Measurements from ENCODE around the gene PKD1.
"Not testable (repeated sequence)": the region's sequence is repeated elsewhere in the genome, so short reads cannot be mapped to it uniquely, and the experiment has no call there.

The PKD1 gene

DNA sequence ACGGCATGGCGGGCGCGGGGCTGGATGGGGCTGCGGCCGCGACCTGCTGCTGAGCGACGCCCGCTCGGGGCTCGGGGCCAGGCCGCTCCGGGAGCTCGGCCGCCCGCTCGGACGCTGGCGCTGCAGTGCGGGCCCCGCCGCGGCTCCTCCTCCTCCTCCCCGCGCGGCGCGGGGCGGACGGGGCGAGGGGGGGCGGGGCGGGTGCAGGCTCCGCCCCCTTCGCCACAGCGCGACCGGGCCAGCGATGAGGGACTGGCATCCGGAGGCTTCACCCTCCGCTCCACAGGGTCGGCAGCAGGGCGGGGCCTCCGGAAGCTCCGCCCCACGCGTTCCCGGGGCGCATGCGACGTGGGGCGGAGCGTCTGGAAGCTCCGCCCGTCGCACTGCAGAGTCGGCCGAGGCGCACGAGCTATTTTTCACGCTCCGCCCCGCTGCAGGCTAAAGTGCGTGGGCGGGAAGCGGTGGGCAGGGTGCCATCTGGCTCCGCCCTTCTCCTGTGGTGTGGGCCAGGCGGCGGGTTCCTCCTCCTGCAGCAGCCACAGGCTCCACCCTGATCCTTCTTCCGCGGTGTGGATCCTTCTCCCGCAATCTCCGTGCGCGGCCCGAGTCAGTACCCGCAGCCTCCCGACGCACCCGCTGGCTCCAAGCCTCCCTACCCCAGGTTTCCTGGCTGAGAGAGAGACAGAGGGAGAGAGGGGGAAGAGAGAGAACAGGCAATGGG, at the start of gene PKD1:
PKD1 (minus strand) TSS at position 129 of the 721 bp plus-strand sequence. CDS start 209 bp downstream, outside the sequence.
- peak within 1 kb of the TSS; percentile 41 for H3K4me3 ChIP-seq (ENCODE audit: low read depth, low read length)
- POLR2A ChIA-PET = interaction anchor here (0.5 to 0.8 kb wide), 3 partner anchors 15 to 171 kb away, joined by 3 to 18 read pairs (median 7); partner anchors contain the start of genes RPS2 and TRAF7
- CTCF ChIA-PET = interaction anchor here (0.7 kb wide), 1 partner anchor 15 kb away, joined by 4 read pairs; no protein-coding TSS in a partner anchor

DNA sequence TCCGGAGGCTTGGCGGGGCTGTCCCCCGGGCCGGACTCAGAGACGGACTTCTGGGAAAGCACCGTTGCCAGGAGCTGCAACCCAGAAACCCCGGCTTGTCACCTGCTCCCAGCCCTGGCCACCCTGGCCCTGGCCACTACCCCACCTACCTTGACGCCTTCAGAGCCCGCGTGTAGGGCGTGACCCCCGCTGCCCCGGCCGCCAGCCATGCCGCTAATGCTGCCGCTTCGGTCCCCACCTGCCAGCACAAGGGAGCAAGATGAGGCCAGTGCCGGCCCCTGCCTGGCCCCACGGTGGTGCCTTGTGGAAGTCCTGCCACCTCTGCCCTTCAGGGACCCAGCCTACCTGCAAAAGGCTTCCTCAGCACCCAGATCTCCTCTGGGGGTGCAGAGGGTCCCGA, 49.3 kb upstream of the PKD1 start:
- TF ChIP-seq ZFP37 (tag by site-specific recombination; IDR thresholded peaks at IDR 0.05) (no peak), ZNF350 (tag by site-specific recombination; IDR thresholded peaks at IDR 0.05) (no peak), WT1 (tag by site-specific recombination; IDR thresholded peaks at IDR 0.05) (no peak), ZNF624 (tag by site-specific recombination; IDR thresholded peaks at IDR 0.05) (no peak), ZNF24 (tag by site-specific recombination; IDR thresholded peaks at IDR 0.05) (no peak), ZNF555 (tag by site-specific recombination; conservative IDR thresholded peaks at IDR 0.05) (no peak), ZNF354C (tag by site-specific recombination; IDR thresholded peaks at IDR 0.05; ENCODE audit: borderline replicate concordance, low read depth) (no peak), ZNF629 (tag by site-specific recombination; IDR thresholded peaks at IDR 0.05) (no peak)
- TF ChIP-seq, protein P1, sequence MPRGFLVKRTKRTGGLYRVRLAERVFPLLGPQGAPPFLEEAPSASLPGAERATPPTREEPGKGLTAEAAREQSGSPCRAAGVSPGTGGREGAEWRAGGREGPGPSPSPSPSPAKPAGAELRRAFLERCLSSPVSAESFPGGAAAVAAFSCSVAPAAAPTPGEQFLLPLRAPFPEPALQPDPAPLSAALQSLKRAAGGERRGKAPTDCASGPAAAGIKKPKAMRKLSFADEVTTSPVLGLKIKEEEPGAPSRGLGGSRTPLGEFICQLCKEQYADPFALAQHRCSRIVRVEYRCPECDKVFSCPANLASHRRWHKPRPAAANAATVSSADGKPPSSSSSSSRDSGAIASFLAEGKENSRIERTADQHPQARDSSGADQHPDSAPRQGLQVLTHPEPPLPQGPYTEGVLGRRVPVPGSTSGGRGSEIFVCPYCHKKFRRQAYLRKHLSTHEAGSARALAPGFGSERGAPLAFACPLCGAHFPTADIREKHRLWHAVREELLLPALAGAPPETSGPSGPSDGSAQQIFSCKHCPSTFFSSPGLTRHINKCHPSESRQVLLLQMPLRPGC (tag by site-specific recombination; IDR thresholded peaks at IDR 0.05) = no peak
- Histone ChIP-seq H3K4me3 (ENCODE audit: low read depth, low read length) (no peak overlapping the region), H3K9me3 (ENCODE audit: control insufficient read depth, insufficient read depth, low read depth, low read length) (no peaks in the 10 kb centered on the region), H3K27ac (ENCODE audit: extremely low read depth, low read depth, low read length) (no peak overlapping the region), H3K4me1 (ENCODE audit: control insufficient read depth, insufficient read depth, low read length) (no peaks in the 10 kb centered on the region), H3K36me3 (ENCODE audit: control insufficient read depth in 2 of 2, insufficient read depth in 1 of 2, low read length in 2 of 2) (peaks cover 0 to 16% of the 10 kb centered on the region in 2 experiments; a peak in 1 of 3 replicates)
- ChIA-PET POLR2A (interaction anchor here (1.8 kb wide), 1 partner anchor 30 kb away, joined by 5 read pairs; the partner anchor contains the start of gene TRAF7), CTCF (interaction anchor here (0.7 kb wide), 1 partner anchor 12 kb away, joined by 5 read pairs; no protein-coding TSS in a partner anchor)

More for the DNA sequence above, at the start of gene PKD1:
- H3K36me3 ChIP-seq (ENCODE audit: control insufficient read depth in 2 of 2, insufficient read depth in 1 of 2, low read length in 2 of 2); H3K4me1 ChIP-seq (ENCODE audit: control insufficient read depth, insufficient read depth, low read length); H3K9me3 ChIP-seq (ENCODE audit: control insufficient read depth, insufficient read depth, low read depth, low read length): not testable (repeated sequence)
- H3K27ac ChIP-seq (ENCODE audit: extremely low read depth, low read depth, low read length) = peak within 1 kb of the TSS; percentile 62; the same call in 1 of the 2 replicates
- TF ChIP-seq, protein P2, sequence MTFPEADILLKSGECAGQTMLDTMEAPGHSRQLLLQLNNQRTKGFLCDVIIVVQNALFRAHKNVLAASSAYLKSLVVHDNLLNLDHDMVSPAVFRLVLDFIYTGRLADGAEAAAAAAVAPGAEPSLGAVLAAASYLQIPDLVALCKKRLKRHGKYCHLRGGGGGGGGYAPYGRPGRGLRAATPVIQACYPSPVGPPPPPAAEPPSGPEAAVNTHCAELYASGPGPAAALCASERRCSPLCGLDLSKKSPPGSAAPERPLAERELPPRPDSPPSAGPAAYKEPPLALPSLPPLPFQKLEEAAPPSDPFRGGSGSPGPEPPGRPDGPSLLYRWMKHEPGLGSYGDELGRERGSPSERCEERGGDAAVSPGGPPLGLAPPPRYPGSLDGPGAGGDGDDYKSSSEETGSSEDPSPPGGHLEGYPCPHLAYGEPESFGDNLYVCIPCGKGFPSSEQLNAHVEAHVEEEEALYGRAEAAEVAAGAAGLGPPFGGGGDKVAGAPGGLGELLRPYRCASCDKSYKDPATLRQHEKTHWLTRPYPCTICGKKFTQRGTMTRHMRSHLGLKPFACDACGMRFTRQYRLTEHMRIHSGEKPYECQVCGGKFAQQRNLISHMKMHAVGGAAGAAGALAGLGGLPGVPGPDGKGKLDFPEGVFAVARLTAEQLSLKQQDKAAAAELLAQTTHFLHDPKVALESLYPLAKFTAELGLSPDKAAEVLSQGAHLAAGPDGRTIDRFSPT (tag by site-specific recombination; IDR thresholded peaks at IDR 0.05) = peak; percentile 94
- TF ChIP-seq SP7 (tag by site-specific recombination; IDR thresholded peaks at IDR 0.05) (peak; percentile 46; the same call in 1 of the 2 replicates), ZBTB8A (tag by site-specific recombination; IDR thresholded peaks at IDR 0.05) (peak; percentile 81), SP3 (tag by site-specific recombination; IDR thresholded peaks at IDR 0.05) (peak; percentile 95), EGR2 (tag by site-specific recombination; IDR thresholded peaks at IDR 0.05; ENCODE audit: low read depth) (peak; percentile 79), KLF9 (tag by site-specific recombination; IDR thresholded peaks at IDR 0.05; ENCODE audit: low read depth) (peak; percentile 71; the same call in 1 of the 2 replicates), ZNF366 (tag by site-specific recombination; conservative IDR thresholded peaks at IDR 0.05) (peak; percentile 73), SP2 (tag by site-specific recombination; IDR thresholded peaks at IDR 0.05) (peak; percentile 90), KLF8 (tag by site-specific recombination; IDR thresholded peaks at IDR 0.05) (peak; percentile 51; the same call in 1 of the 2 replicates), KLF10 (tag by site-specific recombination; IDR thresholded peaks at IDR 0.05) (0 out of 2 replicates have a peak, but pooled peaks have one; percentile 25), ZFHX2 (tag by site-specific recombination; conservative IDR thresholded peaks at IDR 0.05) (peak; percentile 81), KLF1 (tag by site-specific recombination; IDR thresholded peaks at IDR 0.05) (peak; percentile 91), ZBTB17 (tag by site-specific recombination; IDR thresholded peaks at IDR 0.05) (peak; percentile 59)
- TF ChIP-seq, protein P3, sequence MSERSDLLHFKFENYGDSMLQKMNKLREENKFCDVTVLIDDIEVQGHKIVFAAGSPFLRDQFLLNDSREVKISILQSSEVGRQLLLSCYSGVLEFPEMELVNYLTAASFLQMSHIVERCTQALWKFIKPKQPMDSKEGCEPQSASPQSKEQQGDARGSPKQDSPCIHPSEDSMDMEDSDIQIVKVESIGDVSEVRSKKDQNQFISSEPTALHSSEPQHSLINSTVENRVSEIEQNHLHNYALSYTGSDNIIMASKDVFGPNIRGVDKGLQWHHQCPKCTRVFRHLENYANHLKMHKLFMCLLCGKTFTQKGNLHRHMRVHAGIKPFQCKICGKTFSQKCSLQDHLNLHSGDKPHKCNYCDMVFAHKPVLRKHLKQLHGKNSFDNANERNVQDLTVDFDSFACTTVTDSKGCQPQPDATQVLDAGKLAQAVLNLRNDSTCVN (tag by site-specific recombination; optimal IDR thresholded peaks at IDR 0.05) = peak; percentile 78
- TF ChIP-seq, protein P4, sequence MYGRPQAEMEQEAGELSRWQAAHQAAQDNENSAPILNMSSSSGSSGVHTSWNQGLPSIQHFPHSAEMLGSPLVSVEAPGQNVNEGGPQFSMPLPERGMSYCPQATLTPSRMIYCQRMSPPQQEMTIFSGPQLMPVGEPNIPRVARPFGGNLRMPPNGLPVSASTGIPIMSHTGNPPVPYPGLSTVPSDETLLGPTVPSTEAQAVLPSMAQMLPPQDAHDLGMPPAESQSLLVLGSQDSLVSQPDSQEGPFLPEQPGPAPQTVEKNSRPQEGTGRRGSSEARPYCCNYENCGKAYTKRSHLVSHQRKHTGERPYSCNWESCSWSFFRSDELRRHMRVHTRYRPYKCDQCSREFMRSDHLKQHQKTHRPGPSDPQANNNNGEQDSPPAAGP (tag by site-specific recombination; IDR thresholded peaks at IDR 0.05) = peak; percentile 63
- TF ChIP-seq, protein P5, sequence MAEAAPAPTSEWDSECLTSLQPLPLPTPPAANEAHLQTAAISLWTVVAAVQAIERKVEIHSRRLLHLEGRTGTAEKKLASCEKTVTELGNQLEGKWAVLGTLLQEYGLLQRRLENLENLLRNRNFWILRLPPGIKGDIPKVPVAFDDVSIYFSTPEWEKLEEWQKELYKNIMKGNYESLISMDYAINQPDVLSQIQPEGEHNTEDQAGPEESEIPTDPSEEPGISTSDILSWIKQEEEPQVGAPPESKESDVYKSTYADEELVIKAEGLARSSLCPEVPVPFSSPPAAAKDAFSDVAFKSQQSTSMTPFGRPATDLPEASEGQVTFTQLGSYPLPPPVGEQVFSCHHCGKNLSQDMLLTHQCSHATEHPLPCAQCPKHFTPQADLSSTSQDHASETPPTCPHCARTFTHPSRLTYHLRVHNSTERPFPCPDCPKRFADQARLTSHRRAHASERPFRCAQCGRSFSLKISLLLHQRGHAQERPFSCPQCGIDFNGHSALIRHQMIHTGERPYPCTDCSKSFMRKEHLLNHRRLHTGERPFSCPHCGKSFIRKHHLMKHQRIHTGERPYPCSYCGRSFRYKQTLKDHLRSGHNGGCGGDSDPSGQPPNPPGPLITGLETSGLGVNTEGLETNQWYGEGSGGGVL (tag by site-specific recombination; IDR thresholded peaks at IDR 0.05) = peak; percentile 59; the same call in 1 of the 2 replicates
- TF ChIP-seq, protein P6, sequence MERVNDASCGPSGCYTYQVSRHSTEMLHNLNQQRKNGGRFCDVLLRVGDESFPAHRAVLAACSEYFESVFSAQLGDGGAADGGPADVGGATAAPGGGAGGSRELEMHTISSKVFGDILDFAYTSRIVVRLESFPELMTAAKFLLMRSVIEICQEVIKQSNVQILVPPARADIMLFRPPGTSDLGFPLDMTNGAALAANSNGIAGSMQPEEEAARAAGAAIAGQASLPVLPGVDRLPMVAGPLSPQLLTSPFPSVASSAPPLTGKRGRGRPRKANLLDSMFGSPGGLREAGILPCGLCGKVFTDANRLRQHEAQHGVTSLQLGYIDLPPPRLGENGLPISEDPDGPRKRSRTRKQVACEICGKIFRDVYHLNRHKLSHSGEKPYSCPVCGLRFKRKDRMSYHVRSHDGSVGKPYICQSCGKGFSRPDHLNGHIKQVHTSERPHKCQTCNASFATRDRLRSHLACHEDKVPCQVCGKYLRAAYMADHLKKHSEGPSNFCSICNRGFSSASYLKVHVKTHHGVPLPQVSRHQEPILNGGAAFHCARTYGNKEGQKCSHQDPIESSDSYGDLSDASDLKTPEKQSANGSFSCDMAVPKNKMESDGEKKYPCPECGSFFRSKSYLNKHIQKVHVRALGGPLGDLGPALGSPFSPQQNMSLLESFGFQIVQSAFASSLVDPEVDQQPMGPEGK (tag by site-specific recombination; IDR thresholded peaks at IDR 0.05) = 0 out of 2 replicates have a peak, but pooled peaks have one; percentile 29
